Lower leg skin (tissue), 3 donors: ENCODE data around the gene AUTS2.

Experiments used
- POLR2A ChIP-seq, 2 donors: fragments of 450-650 bp; IDR thresholded peaks; one replicate each; pipeline ENCODE4 v1.6.1; 2016 to 2017; ENCODE audit warnings: antibody characterized with exemption in 2 of 2, mild to moderate bottlenecking in 1 of 2, moderate library complexity in 1 of 2
- TF ChIP-seq, protein P1 (sequence below), 3 donors: fragments of 450-650 bp; IDR thresholded peaks; one replicate each; pipeline ENCODE4 v1.5.1; 2016; ENCODE audit warnings: antibody characterized with exemption in 3 of 3, mild to moderate bottlenecking in 3 of 3, moderate library complexity in 2 of 3

DNA sequence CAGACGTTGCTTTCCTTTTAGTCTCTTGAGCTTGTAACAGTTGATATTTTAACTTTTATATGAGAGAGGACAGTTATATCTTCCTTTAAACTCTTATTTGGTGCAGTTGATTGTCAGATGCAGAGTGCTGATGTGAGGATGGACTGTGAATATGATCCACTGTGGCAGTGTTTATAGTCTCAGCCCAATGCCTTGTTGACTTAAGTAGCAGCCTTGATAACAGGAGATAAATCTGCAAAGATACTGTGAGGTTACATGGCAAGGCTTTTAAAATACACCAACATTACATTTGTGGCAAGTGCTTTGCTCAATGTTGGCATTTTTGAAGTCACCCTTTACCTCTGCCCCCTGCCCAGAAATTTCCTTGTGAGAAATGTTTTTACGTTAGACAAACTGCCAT is 206.7 kb downstream of the AUTS2 start:
- TF ChIP-seq, protein P1, sequence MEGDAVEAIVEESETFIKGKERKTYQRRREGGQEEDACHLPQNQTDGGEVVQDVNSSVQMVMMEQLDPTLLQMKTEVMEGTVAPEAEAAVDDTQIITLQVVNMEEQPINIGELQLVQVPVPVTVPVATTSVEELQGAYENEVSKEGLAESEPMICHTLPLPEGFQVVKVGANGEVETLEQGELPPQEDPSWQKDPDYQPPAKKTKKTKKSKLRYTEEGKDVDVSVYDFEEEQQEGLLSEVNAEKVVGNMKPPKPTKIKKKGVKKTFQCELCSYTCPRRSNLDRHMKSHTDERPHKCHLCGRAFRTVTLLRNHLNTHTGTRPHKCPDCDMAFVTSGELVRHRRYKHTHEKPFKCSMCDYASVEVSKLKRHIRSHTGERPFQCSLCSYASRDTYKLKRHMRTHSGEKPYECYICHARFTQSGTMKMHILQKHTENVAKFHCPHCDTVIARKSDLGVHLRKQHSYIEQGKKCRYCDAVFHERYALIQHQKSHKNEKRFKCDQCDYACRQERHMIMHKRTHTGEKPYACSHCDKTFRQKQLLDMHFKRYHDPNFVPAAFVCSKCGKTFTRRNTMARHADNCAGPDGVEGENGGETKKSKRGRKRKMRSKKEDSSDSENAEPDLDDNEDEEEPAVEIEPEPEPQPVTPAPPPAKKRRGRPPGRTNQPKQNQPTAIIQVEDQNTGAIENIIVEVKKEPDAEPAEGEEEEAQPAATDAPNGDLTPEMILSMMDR (IDR thresholded peaks at IDR 0.05) = no peak
- no peak for TF ChIP-seq POLR2A (IDR thresholded peaks at IDR 0.05)
